Smooth muscle cell (in vitro differentiated cells): ENCODE data around the gene EHBP1. TPM values are rescaled to one million over a fixed set of nuclear protein-coding genes. Genes with fewer than 3 reads are reported as not detected.

Source experiments
- DNase-seq: peaks from one replicate; lab custom pipeline; 2025; ENCODE audit not compliant: unreplicated experiment; lab: John Stamatoyannopoulos, UW
- H2AFZ ChIP-seq: fragments of 200-600 bp; sonication (generic); 2 replicates; pipeline ENCODE4 v1.6.0; 2016; ENCODE audit warnings: antibody characterized with exemption, low read depth, mild to moderate bottlenecking
- H3F3A ChIP-seq: fragments of 200-600 bp; sonication (generic); 2 replicates; pipeline ENCODE4 v1.6.0; 2017; ENCODE audit warnings: antibody characterized with exemption, low read depth
- H3K27ac ChIP-seq: fragments of 200-600 bp; sonication (generic); 2 replicates; pipeline ENCODE4 v1.5.1; 2016; ENCODE audit warnings: low read depth, mild to moderate bottlenecking
- H3K27me3 ChIP-seq: fragments of 200-600 bp; sonication (generic); 2 replicates; pipeline ENCODE4 v1.6.1; 2016; ENCODE audit warnings: low read depth, mild to moderate bottlenecking
- H3K36me3 ChIP-seq: fragments of 200-600 bp; sonication (generic); 2 replicates; pipeline ENCODE4 v1.5.1; 2016; ENCODE audit warnings: low read depth
- H3K4me1 ChIP-seq: fragments of 200-600 bp; sonication (generic); 2 replicates; pipeline ENCODE4 v1.5.1; 2016; ENCODE audit warnings: low read depth
- H3K4me2 ChIP-seq: fragments of 200-600 bp; sonication (generic); 2 replicates; pipeline ENCODE4 v1.6.0; 2016; ENCODE audit warnings: mild to moderate bottlenecking
- H3K4me3 ChIP-seq: fragments of 200-600 bp; sonication (generic); 2 replicates; pipeline ENCODE4 v1.5.1; 2016; ENCODE audit warnings: mild to moderate bottlenecking
- H3K79me2 ChIP-seq: fragments of 200-600 bp; sonication (generic); 2 replicates; pipeline ENCODE4 v1.6.0; 2016; ENCODE audit warnings: low read depth, mild to moderate bottlenecking
- H3K9ac ChIP-seq: fragments of 200-600 bp; sonication (generic); 2 replicates; pipeline ENCODE4 v1.6.0; 2016; ENCODE audit warnings: low read depth
- H3K9me3 ChIP-seq: fragments of 200-600 bp; sonication (generic); replicated peaks from 2 replicates; pipeline ENCODE4 v1.5.1; 2016; ENCODE audit warnings: low read depth
- H4K20me1 ChIP-seq: fragments of 200-600 bp; sonication (generic); 2 replicates; pipeline ENCODE4 v1.6.0; 2016; ENCODE audit warnings: low read depth
- WGBS: methylation state at CpG from one replicate; pipeline ENCODE4 v1.1.7; 2016; ENCODE audit warnings: low lambda C conversion rate; 5-methylcytosine and 5-hydroxymethylcytosine counted together
- polyA plus RNA-seq: library from polyadenylated mRNA; unstranded; fragments of >200 nt; fragmentation: Nextera tagmentation; extraction: Ambion mirVana; gene quantifications from 2 replicates; pipeline ENCODE4 v1.2.1, GENCODE V29; 2016
- total RNA-seq: library from RNA; depleted of rRNA; stranded (reverse); fragments of >200 nt; gene quantifications from 2 replicates; pipeline ENCODE4 v1.2.3, GENCODE V29; 2014
- TF ChIP-seq, protein P1 (sequence below): fragments of 200-600 bp; sonication (generic); IDR thresholded peaks from 2 replicates; pipeline ENCODE4 v1.5.1; 2017; ENCODE audit warnings: borderline replicate concordance, mild to moderate bottlenecking, antibody characterized with exemption; ENCODE audit not compliant: insufficient read depth, poor library complexity, severe bottlenecking

Gene EHBP1
- total and polyA plus RNA-seq, 2 experiments from 2014 or later = 9.3 to 45.9 TPM

DNA sequence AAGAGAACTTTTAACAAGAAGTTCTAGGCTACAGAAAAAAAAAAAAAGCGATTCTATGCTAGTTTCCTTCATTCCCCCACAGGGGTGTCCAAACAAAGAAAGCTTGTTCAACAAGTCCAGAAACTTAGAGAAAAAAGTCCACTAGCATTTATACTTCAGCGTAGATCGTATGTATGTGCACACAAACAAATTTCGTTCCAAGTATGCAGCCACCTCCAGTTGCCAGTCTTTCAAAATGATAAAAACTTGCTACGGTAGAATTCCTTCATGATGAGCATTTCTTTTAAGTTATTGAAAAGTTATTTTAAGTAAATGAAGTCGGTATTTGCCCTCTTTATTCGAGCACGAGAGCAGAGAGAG is 341.4 kb downstream of the EHBP1 start:
- H3K4me2 ChIP-seq = peak overlapping the region; percentile 86

DNA sequence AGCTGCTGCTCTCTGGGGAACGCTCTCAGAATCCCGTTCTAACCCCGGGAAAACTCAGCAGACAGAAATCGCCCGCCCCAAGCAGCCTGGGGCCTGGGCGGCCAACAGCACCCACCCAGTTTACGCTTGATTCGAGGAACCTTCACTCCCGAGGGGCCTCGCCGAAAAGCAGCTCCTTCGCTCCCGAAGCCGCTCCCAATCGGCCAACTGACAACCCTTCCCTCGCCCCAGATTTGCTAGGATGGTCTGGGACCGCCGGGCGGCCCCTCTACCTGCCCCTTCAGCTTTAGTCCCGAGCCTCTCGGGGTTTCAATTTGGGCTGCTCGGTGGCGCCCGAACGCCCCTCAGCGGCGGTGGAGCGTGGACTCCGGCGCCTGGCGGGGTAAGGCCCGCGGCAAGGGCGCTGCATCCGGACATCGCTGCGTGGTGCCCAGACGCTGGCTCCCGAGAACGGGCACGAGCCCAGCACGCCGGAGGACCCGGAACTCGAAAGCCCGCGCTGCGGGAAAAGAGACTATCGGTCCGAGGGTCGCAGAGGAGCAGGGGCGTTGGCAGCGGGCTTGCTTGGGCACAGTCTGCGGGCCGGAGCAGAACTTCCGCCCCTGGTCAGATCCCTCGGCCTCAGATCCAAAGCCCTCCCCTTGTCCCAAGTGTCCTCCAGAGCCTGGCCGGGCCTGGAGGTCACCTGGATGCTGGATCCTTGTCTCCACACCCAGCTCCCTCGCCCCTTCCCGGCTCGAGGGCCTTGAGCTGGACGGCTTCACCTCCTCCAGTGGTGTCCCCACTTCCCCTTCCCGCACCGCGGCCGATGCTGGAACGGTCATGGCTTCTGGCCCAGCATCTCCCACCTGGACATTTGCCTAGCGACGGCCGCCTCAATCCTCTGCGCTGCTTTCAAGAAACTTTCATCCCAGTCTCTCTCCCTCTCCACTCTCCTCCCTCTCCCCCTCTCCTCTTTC is 342.1 kb downstream of the EHBP1 start:
- Histone ChIP-seq H3K79me2 (no peaks in the 10 kb centered on the region), H3K4me1 (peaks cover 34% of the 10 kb centered on the region), H4K20me1 (peaks cover 69% of the 10 kb centered on the region), H3K27me3 (peaks cover 99% of the 10 kb centered on the region), H3K36me3 (no peaks in the 10 kb centered on the region), H3K27ac (no peak overlapping the region), H3K4me2 (peak overlapping the region; percentile 86), H3K9ac (no peak overlapping the region), H2AFZ (no peak overlapping the region), H3F3A (no peaks in the 10 kb centered on the region), H3K4me3 (peak overlapping the region; percentile 41), H3K9me3 (no peaks in the 10 kb centered on the region)
- no peak for DNase-seq
- WGBS = 2% methylated on average over 70 of the region's 71 CpGs
- TF ChIP-seq, protein P1, sequence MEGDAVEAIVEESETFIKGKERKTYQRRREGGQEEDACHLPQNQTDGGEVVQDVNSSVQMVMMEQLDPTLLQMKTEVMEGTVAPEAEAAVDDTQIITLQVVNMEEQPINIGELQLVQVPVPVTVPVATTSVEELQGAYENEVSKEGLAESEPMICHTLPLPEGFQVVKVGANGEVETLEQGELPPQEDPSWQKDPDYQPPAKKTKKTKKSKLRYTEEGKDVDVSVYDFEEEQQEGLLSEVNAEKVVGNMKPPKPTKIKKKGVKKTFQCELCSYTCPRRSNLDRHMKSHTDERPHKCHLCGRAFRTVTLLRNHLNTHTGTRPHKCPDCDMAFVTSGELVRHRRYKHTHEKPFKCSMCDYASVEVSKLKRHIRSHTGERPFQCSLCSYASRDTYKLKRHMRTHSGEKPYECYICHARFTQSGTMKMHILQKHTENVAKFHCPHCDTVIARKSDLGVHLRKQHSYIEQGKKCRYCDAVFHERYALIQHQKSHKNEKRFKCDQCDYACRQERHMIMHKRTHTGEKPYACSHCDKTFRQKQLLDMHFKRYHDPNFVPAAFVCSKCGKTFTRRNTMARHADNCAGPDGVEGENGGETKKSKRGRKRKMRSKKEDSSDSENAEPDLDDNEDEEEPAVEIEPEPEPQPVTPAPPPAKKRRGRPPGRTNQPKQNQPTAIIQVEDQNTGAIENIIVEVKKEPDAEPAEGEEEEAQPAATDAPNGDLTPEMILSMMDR = no peak

More for the DNA sequence above, 341.4 kb downstream of the EHBP1 start:
- TF ChIP-seq, protein P1 = no peak
- no peaks in the 10 kb centered on the region for H3K36me3 ChIP-seq
- no peak overlapping the region for H3K27ac ChIP-seq
- H3K27me3 ChIP-seq = peaks cover 99% of the 10 kb centered on the region
- H3K9me3 ChIP-seq = no peaks in the 10 kb centered on the region
- no peaks in the 10 kb centered on the region for H3K79me2 ChIP-seq
- no peak overlapping the region for H2AFZ ChIP-seq
- H3K9ac ChIP-seq = no peak overlapping the region
- H3K4me3 ChIP-seq = peak overlapping the region; percentile 41
- no peaks in the 10 kb centered on the region for H3F3A ChIP-seq
- H3K4me1 ChIP-seq = peaks cover 41% of the 10 kb centered on the region
- H4K20me1 ChIP-seq = peaks cover 69% of the 10 kb centered on the region
- no peak for DNase-seq
- 10% methylated on average over 8 of the region's 8 CpGs for WGBS

DNA sequence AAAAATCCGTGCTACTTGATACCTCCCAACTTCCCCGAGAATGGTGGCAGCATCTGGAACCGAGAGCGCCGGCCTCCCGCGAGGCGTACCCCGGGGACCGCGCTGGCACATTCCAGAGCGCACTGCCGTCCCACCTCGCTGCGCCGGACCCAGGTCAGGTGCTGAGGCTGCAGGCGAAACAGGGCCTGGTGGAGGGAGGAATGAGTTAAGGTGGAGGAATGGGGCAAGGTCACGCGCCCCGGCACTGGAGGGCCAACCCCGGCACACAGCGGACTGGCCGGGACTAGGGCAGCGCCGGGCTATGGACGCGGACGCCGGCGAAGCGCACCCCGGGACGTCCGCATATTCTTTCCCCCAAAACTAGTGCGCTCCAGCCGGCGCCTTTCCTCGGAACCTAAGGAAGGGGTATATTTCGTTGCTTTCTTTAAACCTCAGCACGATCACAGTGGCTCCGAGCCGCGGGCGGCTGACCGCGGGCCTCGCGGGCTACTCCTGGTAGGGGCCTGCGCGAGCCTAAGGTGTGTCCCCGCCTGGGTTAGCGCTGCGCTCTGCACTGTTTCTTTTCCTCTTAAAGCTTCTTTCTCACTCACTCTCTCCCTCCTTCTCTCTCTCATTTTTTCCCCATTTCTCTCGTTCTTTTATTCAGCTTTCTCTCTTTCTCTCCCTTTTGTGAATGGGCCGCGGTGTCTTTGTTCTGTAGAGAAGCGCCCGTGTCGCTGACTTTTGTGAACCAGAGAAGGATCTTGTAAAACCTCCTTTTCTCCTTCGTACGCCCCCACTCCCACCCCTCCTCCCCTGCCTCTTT is 343.1 kb downstream of the EHBP1 start:
- H3K27ac ChIP-seq = no peak overlapping the region
- H3K9me3 ChIP-seq = no peaks in the 10 kb centered on the region
- TF ChIP-seq, protein P1 = no peak
- under 1% methylated on average over 61 of the region's 61 CpGs for WGBS
- no peak for DNase-seq
- no peak overlapping the region for H3K9ac ChIP-seq
- H3K79me2 ChIP-seq = no peaks in the 10 kb centered on the region
- peaks cover 25% of the 10 kb centered on the region for H3K4me1 ChIP-seq
- no peaks in the 10 kb centered on the region for H3K36me3 ChIP-seq
- H3K4me2 ChIP-seq = peak overlapping the region; percentile 86
- peaks cover 99% of the 10 kb centered on the region for H3K27me3 ChIP-seq
- peaks cover 61% of the 10 kb centered on the region for H4K20me1 ChIP-seq
- H3K4me3 ChIP-seq = no peak overlapping the region
- H3F3A ChIP-seq = no peaks in the 10 kb centered on the region
- H2AFZ ChIP-seq = no peak overlapping the region
